HG03432 (cell line): Measurements from ENCODE around the gene TINCR.
"Not testable (repeated sequence)": the region's sequence is repeated elsewhere in the genome, so short reads cannot be mapped to it uniquely, and the experiment has no call there.

Experiments
- ATAC-seq: cut with Tn5 transposase; IDR thresholded peaks from one replicate; pipeline ENCODE4 v1.9.1; 2021; ENCODE audit warnings: mild to moderate bottlenecking, moderate library complexity; ENCODE audit not compliant: unreplicated experiment

Gene TINCR

DNA sequence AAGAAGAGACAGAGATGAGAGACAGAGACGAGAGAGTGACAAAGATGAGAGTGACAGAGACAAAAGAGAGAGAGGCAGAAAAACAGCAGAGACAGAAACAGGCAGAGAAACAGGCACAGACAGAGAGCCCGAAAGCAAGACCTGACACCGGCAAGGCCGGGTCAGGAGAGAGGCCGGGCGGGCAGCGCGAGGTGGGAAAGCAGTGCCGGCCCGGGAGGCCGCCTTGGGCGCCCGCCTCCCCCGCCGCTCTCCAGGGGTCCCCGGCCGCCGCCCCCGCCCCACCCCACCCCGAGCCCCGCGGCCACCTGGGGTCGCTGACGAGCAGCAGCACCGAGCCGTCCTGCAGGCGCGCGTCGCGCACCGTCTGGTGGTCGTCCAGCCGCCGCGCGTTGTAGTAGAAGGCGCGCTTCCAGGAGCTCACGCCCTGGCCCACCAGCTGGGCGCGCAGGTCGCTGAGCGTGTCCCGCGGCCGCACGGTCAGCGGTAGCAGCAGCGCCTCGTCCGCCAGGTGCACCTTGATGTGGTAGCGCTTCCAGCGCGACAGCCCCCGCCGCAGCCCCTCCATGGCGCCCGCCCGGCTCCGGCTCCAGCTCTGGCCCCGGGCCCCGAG is at the start of gene TINCR:
TSS of gene TINCR (minus strand) at position 594 of the 610 bp plus-strand sequence.
- no peak for ATAC-seq

DNA sequence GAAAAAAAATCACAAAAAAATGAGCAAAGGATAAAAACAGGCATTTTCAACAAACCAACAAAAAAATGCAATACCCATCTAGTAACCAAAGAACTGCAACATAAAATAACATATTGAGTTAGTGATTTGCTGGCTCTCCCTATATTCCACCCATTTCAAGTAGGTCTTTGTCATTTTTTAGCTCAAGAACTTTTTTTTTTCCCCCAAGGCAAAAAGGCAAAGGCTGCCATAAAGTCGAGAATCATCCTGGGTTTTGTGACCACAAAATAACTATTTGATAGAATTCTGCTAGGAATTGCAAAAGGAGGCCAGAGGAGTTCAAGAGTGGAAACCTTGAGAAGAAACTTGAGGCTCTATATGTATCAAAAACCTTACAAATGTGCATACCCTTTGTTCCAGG is 49.3 kb upstream of the TINCR start:
- no peak for ATAC-seq

DNA sequence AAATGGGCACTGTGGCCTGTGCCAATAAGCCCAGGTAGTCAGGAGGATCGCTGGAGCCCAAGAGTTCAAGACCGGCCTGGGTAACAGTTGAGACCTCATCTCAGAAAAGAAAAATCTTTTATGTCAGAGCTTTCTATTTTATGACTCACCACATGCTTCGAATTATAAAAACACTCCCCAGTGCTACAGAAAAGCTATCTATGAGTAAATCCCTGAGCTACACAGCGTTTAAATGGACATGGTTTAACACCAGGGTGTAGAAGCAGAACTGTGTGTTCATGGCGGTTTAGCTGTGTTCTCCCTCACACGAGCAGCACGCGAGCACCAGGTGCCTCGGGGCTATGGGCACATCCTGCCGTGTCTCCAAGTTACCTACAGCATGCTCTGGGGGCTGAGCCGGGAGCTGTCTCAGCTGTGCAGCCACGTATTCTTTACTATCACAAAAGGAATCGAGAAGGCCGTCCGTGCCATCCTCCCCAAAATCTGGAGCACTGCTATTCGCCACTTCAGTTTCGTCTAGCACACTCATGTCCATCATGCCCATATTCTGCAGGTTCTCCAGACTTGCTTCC is 48.1 kb upstream of the TINCR start:
- no peak for ATAC-seq

DNA sequence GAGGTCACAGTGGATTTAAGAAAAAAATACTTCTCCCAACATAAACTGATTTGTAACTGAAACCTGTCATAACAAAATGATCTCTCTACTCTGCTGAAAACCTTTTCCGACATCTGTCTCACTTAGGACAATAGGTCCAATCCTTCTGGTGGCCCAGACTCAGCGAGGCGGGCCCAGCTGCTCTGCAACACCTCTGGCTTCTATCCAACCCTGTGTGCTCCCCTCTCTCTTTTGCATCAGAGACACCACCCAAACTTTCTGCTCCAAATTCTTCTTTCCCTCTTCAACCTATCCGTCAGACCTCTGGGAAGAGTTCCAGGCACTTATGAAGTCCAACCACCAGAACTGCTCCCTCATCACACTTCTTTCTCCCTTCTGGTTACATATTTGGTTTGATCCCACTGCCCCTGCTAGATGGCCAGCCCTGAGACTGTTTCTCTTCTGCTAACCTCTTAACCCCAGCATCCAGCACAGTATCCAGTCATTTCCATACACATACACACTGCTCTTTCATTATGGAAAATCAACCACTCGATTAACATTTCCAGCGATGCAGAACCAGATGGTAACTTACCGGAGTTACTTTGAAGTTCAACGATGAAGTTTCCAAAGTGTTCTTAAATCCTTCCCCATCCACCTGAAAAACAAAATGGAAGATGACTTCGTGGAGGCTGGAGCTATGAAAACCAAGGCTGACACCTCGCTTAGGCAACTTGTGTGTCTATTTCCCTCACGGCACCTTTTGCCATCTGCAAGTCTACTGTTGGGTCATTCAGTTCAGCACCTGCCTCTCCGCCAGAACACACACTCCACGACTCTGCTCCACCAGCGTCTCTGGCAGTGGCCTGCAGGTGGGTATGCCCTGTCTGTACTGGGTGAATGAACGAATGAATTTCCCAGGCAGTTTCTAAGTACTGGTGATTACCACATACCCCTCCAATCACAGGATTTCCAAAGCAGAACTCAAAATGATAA is 45.4 kb upstream of the TINCR start:
- no peak for ATAC-seq

DNA sequence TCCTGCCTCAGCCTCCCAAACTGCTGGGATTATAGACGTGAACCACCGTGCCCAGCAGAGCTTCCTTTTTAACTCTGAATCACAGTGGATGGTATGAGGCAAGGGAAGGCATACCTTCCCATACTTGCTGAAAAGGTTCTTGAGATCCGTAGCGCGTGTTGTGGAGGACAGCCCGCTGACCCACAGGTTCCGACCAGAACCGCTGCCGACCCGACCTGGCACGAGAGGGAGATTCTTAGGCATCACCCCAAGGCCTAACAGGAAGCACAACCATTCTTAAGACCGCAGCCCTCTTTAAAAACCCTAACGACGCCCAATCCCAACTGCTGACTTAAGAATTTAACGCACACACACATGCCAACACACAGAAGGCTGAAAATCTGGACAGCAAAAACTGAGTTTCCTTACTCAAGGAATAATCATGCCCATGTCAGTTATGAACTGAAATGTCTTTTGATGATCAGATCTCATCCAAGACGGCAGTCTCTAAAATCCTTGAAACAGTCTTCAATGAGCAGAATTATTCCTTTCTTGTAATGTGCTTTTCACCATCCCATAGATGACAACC is 42.2 kb upstream of the TINCR start:
- no peak for ATAC-seq

DNA sequence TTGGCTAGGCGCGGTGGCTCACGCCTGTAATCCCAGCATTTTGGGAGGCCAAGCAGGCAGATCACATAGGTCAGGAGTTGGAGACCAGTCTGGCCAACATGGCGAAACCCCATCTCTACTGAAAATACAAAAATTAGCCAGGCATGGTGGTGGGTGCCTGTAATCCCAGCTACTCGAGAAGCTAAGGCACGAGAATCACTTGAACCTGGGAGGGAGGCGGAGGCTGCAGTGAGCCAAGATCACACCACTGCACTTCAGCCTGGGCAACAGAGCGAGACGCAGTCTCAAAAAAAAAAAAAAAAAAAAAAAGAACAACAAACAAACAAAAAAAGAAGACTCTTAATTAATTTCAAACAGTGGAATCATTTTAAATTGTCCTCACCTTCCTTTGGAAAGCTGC is 41.0 kb upstream of the TINCR start:
- ATAC-seq: not testable (repeated sequence)

DNA sequence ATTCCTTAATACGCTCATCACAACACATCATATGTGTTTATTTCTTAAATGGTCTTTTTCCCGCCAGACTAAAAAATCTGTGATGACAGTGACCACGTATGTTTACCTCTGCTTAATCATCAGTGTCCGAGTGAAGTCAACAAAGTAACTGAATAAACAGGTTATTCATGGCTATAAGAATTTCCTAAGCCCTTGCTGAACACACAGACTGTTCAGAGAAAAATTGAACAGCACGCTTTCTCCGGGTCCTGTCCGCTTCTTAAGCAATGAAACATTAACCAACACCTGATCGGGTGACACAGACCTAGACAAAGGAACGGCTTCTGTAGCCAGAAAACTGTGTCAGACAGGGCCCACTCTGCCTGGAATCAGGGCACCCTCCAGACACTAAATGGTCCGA is 40.5 kb upstream of the TINCR start:
- no peak for ATAC-seq

DNA sequence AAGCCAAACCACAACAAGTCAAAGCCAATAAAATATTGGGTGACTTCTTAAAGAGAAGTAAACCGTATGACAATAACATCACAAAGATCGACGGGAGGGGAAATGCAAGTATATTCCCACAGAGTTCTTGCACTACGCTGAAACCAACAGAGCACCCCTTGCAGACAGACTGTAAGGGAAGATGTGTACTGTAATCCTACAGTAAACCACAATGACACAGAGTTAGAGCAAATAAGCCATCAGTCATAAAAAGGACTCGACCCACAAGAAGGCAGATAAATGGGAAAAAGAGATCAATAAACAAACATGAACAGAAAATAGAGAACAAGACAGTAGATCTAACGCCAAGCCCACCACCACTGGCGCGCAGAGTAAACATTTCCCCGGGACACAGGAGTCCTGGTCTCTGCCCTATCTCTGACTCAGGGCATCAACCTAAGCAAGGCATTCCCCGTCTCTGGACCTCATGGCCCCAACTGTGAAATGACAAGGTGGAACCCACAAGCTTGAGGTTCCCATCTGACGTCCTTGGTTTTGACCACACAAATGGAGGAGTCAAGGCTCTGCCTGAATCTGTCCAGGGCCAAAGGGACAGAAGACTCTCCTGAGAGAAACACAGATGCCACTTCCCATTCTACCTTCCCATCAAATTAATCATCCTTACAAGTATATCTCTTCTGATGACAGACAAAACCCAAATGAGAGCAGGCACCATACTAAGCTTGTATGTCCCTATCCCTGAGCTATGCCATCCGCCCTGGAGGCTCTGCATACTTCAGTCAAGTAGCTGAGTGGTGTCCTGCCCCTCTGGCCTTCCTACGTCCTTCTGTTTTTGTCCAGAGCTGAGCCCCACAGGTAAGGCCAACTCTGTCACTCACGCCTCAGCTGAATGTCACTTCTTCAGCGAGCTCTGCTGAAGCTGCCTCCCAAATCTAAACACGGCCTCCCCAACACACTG is 39.8 kb upstream of the TINCR start:
- no peak for ATAC-seq

DNA sequence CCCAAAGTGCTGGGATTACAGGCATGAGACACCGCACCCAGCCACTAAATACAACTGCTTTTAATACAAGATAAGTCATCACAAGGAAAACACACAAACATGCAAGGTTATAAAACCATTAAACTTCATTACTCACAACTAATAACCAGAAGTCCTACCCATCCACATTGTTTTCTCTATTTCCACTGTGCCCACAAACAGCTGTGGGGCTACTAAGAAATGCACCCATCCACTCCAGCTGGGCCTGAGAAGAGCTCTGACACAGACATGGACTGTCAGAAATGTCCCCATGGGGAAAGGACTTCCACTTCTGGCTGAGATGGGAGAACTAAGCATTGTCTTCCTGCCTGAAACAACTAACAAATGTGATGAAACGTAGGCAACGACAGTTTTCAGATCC is 37.6 kb upstream of the TINCR start:
- no peak for ATAC-seq

DNA sequence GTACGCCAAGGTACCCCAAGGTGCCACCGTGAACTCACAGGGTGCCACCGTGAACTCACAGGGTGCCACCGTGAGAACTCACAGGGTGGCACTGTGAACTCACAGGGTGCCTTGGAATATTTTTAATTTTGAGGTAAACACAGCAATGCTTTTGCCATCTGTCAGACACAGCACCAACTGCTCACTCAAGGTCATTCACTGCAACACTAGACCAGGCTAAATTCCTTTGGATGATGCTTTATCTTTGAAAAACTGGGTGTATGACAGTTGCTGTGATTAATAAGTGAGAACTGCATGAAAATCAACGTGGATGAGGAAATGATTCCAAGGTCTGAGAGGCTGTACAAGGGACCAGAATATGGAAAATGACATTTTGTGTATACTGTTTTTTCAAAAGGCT is 35.9 kb upstream of the TINCR start:
- no peak for ATAC-seq

DNA sequence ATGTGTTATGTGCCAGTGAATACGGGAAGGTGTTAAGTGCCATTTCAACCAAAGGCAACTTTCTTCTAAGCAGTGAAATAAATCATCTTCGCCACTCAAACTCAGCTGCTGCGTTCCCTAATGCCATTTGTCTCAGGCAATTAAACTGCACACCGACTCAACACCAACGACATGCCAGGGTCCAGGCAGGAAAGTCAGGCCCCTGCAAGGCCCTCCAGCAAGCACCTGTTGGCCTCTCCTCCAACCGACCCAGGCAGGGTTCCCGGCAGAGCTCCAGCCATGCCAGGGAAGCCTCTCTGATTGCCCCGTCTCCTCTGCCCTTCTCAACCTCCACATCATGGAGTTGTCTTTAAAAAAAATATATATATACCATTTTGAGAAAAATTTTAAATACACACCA is 33.0 kb upstream of the TINCR start:
- ATAC-seq: no peak

DNA sequence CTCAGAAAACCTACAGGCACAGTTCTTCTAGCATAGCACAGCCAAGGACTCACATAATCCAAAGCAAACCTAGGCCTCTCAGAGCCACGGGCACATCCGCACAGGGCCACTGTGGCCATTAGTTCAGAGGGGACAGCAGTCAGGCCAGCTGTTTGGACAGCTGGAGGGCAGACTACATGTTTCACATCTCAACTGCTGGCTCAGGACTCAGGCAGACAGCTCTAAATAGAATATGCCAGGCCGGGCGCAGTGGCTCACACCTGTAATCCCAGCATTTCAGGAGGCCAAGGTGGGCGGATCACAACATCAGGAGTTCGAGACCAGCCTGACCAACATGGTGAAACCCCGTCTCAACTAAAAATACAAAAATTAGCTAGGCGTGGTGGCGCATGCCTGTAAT is 28.0 kb upstream of the TINCR start:
- no peak for ATAC-seq

DNA sequence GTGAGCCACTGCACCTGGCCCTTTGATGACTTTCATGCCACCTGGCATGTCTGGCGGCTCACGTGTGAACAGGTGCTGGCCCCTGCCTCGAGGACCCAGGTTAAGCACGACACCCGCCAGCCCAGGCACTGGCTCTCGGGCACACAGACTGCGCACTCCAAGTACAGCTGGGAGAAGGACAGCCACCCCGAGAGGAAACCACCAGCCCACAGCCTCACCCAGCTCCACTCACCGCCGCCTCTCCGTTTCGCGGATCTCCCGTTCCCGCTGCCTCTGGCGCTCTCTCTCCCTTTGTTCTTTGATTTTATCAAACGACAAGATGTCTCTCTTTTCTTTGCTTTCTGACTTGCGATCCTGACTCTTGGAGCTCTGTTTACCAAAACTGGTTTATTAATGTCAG is 27.4 kb upstream of the TINCR start:
- ATAC-seq: no peak

DNA sequence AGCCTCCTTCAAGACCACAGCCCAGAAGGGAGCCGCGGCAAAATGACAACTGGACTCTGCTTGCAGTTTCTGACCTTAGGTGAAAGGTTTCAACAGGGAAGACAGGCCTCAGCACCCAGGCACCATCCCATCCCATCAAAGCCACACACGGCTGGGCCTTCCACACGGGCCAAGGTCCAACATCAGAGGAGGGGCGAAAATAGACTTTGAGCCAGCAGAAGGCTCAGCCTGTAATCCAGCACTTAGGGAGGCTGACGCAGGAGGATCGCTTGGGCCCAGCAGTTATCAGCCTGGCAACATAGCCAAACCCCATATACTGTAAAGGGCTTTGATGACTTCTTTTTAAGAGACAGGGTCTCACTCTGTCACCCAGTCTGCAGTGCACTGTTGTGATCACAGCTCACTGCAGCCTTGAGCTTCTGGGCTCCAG is 26.8 kb upstream of the TINCR start:
- ATAC-seq: no peak

DNA sequence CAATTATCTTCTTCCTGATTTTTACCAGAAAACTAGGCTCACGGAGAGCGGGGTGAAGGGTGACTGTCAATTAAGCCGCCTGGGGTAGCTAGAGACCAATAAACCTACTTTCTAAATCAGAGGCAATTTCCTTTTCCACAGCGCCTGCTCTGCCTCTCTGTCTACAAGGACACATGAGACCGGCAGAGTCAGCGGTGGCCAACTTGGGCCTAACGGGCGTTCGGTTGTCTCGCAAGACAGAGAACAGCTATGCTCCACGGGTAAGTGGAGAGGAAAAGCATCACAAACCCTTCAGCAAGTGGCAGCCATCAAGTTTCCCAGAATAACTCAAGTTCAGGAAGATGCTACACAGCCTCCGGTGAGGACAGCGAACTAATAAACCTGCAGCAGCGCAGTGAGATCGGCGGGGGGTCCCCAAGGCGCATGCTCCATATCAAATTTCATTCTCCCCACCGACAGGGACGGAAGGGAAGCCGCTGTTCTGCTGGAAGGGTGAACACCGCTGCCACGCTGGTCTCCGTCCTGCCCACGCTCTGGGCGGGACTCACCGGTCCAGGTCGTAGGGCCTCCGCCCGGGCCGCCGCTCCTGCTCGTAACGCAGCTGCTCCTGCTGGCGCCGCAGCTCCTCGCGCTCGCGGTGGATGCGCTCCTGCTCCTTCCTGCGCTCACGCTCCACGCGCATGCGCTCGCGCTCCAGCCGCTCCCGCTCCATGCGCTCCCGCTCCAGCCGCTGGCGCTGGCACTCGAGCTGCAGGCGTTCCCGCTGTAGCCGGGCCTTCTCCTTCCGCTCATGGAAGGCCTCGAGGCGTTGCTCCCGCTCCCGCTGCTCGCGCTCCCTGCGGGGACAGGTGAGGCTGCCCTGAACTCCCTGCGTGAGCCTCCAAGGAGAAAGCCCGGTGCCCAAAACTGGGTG is 25.8 kb upstream of the TINCR start:
- no peak for ATAC-seq

DNA sequence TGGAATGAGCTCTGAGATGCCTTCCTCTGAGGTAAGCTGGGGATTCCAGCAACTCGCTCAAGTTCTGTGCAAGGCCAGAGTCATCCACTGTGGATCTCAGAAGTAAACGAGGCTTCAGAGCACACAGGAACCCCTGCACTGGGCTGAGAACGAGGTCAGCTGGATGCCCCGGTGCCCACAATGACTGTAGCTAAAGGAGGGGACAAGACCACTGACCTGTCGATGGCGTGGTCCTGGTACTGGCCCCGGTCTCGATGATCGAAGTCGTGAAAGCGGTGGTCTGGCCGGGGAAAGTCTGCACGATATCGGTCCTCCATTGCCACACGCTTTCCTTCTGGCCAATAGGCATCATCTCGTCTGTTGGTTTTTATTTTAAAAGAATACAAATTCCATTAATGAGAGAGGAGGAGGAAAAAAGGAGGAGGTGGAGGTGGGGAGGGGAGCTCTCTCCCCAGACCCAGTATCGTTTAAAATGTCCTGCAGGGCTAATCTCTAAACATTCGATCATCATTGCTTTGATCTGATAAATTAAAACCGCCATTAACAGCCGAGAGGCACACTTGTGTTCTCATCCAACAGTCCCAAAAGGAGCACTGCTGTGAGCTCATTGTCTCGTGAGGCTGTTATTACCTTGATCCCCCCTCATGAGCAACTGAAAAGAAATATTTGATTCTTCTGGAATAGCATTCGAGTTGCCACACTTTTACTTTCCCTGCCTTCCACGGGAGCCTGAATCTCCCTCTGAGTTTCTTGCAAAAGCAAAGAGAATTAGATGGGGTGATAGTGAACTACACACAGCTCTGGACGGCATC is 25.0 kb upstream of the TINCR start:
- no peak for ATAC-seq

DNA sequence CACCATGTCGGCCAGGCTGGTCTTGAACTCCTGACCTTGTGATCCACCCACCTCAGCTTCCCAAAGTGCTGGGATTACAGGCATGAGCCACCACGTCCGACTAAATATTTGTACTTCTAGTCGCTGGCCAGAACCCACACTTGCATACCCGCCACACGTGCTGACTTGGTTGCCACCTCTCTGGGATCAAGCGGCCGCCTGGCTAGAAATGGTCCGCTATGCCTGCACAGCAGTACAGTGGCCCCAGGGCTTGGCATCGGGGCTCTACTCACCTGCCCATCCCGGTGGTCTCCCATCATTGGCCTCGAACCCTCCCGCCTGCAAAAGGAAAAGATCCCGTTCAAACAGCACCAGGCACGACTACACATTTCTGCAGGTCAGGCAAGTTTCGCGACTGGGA is 23.7 kb upstream of the TINCR start:
- no peak for ATAC-seq

DNA sequence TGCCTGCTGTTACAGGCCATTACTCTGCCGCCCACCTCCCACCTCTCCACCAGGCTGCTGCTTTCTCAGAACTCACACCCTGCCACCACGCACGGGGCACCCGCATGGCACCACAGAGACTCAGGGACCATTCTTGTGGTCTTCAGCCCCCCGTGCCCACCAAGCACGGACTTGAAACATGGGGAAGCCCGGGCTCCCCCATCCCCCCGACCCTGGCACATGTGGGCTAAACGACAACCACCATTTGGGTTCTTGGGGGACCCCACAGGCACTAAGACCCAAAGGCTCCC is 23.1 kb upstream of the TINCR start:
- ATAC-seq: no peak
